ENCODE results near the gene CRYBG1.

DNA sequence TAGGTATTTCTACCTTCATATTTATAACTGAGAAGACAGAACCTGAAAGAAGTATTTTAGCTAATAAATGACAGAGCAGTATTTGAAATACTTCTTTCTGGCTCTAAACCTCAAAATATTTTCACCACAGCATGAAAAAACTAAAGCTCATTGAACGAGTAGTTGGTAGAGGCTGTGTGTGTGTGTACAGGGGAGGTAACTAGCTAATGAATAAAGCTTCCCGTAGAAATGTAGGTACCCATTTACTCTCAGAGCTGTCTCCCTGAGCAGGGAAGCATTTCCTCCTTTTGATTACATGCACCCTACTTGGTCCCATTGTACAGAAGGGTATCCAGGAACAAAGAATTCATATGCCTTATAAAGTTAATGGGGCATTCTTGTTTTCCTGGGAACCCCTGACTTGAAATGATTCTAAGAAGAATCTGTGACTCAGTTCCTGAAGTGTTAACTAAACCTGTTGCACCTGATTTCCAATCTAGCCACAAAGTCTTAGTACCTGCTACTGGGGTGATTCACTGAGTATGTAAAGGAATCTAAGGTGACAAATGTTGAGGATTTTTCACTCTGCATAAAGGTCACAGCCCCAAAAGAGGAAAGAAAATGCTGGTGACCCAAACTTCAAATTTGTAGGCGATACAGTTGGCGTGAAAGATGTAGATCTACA lies 12.5 kb downstream of the CRYBG1 start:
- TF ChIP-seq POLR2AphosphoS5 (IDR thresholded peaks at IDR 0.05; ENCODE audit: borderline replicate concordance, low read depth, low read length), result no peak
- no peak for TF ChIP-seq EZH2 (IDR thresholded peaks at IDR 0.05)

All from SK-N-MC (cell line).